Choroid plexus epithelial cell (primary cell): ENCODE measurements around the gene STT3B.

Source experiments
- DNase-seq: peaks from one replicate; pipeline ENCODE4 v3.0.0-alpha.2; 2010; ENCODE audit warnings: low read depth
- H3K4me3 ChIP-seq: 2 replicates; pipeline ENCODE4 v1.5.1; 2011; ENCODE audit warnings: low read depth, mild to moderate bottlenecking, control low read depth, low read length, moderate library complexity
- TF ChIP-seq, protein P1 (sequence below): conservative IDR thresholded peaks from 2 replicates; pipeline ENCODE4 v1.5.1; 2011; ENCODE audit warnings: low read depth, mild to moderate bottlenecking, control low read depth, inconsistent platforms, low read length, moderate library complexity

The STT3B gene

DNA sequence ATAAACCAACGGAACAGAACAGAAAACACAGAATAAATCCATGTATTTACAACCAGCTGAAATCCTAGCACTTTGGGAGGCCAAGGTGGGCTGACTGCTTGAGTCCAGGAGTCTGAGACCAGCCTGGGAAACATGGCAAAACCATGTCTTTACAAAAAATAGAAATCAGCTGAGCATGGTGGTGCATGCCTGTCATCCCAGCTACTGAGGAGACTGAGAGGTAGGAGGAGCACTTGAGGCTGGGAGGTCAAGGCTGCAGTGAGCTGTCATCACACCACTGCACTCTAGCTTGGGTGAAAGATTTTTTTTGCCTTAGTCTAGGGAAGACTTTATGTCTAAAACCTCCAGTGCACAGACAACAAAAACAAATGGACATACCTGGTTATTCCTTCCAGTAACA, 120.7 kb downstream of the STT3B start:
- TF ChIP-seq, protein P1, sequence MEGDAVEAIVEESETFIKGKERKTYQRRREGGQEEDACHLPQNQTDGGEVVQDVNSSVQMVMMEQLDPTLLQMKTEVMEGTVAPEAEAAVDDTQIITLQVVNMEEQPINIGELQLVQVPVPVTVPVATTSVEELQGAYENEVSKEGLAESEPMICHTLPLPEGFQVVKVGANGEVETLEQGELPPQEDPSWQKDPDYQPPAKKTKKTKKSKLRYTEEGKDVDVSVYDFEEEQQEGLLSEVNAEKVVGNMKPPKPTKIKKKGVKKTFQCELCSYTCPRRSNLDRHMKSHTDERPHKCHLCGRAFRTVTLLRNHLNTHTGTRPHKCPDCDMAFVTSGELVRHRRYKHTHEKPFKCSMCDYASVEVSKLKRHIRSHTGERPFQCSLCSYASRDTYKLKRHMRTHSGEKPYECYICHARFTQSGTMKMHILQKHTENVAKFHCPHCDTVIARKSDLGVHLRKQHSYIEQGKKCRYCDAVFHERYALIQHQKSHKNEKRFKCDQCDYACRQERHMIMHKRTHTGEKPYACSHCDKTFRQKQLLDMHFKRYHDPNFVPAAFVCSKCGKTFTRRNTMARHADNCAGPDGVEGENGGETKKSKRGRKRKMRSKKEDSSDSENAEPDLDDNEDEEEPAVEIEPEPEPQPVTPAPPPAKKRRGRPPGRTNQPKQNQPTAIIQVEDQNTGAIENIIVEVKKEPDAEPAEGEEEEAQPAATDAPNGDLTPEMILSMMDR: no peak
- no peak for DNase-seq
- no peak overlapping the region for H3K4me3 ChIP-seq

DNA sequence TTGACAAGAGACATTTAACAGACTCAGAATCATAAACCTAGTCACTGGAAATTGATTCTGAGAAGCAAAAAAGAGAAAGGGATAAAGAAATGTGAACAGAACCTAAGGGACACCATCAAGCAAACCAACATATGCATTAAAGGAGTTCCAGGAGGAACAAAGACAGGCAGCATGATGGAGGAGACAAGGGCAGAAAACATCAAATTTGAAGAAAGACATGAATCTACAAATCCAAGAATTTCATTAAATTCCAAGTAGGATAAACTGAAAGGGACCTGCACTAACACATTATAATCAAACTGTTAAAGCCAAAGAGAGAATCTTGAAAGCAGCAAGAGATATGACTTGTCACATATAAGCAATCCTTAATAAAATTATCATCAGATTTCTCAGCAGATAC, 122.3 kb downstream of the STT3B start:
- no peak overlapping the region for H3K4me3 ChIP-seq
- DNase-seq: no peak
- TF ChIP-seq, protein P1: no peak

DNA sequence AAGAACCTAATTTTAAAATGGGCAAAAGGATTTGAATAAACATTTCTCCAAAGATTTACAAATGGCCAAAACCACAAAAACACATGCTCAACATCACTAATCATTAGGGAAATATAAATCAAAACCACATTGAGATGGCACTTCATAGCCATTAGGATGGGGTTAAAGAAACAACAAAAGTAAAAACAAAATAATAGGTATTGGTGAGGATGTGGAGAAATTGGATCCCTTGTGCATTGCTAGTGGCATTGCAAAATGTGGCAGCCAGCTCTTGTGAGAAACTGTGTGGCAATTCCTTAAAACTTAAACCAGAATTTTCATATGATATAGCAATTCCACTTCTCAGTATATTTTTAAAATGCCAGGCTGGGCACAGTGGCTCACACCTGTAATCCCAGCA, 126.5 kb downstream of the STT3B start:
- no peak for DNase-seq
- no peak overlapping the region for H3K4me3 ChIP-seq
- TF ChIP-seq, protein P1: no peak

DNA sequence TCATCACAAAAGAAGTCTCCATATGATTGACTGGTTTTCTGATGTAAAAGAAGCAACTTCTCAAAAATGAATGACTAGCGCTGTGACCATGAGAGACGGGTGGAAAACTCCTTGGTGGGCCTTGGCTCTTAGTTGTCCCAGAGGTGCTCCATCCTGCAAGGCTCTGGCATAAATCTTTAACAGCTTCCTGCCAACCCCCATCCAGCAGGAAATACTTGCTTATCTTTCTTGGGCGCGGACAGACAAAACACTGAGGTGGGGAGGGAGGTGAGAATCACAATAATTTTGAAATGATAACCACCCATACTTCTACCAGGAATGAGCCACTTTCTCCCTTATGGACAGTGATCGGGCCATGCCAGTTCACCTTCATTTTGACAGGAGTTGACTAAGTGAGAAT, 128.6 kb downstream of the STT3B start:
- DNase-seq: no peak
- TF ChIP-seq, protein P1: no peak

DNA sequence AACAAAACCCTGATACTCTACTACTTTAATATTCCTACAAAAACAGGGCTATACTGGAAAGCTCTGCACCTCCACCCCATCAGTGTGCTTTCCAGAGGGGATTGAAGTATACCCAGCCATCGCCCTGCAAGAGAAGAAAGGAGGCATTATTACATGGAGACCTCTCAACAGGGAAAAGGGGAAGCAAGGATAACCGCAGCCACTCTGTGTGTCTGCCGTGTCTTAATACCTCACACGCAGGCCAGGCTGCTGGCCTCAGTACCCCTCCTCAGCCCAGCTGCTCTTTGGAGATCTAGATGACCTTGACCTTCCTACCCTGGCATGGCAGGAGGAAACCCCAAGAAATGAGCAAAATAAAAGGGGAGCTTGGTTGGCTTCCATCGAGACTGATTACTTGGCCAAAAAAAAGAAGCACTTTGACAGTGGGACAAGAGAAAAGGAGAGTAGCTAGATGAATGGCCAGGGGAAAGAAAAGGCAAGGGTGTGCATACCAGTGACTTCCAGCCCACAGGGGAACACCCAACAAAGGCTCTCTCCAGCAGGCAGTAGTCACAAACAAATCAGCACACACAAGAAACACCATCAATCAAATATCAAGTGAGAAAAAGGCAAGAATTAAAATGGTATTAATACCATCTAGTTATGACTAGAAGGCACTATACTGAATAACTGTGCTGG, 129.4 kb downstream of the STT3B start:
- H3K4me3 ChIP-seq: no peak overlapping the region
- DNase-seq: no peak
- TF ChIP-seq, protein P1: no peak

More for the DNA sequence above, 128.6 kb downstream of the STT3B start:
- H3K4me3 ChIP-seq: no peak overlapping the region

DNA sequence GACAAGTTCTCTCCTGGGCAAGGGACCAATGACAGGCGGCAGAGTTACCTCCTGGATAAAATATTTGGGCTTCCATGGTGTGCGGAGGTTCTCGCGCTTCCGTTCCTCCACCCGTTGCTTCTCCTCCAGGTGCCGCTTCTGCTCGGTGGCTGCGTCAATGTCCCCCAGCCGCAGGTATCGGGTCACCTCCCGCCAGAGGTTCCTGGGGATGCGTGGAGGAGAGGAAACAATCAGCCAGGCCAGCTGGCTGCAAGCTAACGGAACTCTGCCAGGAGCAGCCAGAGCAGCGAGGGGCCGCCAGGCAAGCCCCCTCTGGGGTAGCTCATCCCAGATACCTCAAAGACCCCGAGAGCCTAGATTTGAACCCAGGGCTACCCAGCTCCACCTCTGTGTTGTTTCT, 131.3 kb downstream of the STT3B start:
- DNase-seq: no peak
- H3K4me3 ChIP-seq: no peak overlapping the region
- TF ChIP-seq, protein P1: no peak

DNA sequence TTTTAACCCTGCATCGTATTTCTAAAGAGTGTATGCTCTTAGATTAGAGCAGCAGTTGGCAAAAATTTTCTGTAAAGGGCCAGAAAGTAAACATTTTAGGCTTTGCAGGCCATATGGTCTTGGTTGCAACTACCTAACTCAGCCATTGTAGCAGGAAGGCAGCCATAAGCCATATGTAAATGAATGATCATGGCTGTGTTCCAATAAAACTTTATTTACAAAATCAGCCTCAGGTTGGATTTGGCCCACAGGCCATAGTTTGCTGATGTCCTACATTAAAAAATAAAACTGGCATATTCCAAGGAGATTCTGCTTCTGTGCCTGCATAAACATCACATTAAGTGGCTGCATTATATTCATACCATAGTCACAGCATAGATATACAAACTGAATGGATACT, 134.9 kb downstream of the STT3B start:
- DNase-seq: no peak
- TF ChIP-seq, protein P1: no peak

More for the DNA sequence above, 134.9 kb downstream of the STT3B start:
- no peak overlapping the region for H3K4me3 ChIP-seq
